ENCODE results near the gene PLAC1.

The PLAC1 gene

DNA sequence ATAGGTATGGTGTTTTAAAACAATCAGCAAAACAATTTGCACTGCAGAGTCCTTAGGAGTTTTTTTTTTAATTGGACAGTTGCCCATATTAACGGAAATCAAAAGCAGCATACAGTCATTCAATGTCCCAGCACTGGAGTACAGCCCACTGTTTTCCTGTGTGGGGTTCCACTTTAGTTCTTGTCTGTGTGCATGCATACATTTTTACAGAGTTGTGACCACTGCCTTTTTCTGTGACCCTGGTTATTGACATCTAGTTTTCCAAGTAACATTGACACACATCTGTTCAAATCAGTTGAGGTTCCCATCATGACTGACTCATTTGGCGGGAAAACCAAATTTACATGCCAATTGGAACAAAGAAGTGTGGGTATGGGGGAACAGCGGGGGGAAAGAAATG lies 115.0 kb downstream of the PLAC1 start:
- no peak for DNase-seq (ENCODE audit: low read depth in 3 of 3)

DNA sequence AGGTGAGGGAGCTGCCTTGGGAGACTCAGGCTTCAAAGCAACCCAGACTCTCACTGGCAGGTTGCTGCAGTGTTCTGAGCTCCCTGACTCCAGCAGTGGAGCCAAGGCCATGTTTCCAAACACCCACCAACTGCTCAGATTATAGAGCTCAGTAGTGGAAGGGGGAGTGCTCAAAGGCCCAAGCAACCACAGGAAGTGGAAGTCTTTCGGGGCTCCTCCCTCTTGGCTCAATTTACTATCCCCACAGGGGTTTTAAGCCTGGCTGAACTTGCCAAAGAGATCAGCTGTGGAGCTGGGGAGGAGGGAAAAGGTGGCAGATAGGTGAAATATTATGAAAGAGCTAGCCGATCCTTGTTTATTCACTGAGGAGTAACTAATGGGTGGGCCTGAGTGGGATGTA lies 115.8 kb downstream of the PLAC1 start:
- no peak for DNase-seq (ENCODE audit: low read depth in 3 of 3)

DNA sequence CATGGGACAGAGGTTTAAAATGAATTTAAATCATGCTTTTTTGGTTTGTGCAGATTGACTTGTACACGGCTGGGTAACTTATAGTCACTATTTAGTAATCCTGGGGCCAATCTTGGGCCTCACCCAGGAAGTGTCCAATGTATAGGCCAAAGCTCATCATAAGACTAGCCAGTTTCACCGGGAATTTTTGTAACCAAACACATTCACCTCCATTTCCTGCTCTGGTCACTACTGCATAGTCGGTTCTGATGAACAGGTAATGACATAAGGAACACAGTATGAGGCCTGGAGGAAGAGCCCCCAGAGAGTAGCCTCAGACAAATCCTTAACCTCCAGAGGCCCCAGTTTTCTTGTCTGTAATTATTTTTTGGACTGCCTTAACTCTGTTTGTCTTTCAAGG lies 116.4 kb downstream of the PLAC1 start:
- DNase-seq (ENCODE audit: low read depth in 3 of 3), result no peak

DNA sequence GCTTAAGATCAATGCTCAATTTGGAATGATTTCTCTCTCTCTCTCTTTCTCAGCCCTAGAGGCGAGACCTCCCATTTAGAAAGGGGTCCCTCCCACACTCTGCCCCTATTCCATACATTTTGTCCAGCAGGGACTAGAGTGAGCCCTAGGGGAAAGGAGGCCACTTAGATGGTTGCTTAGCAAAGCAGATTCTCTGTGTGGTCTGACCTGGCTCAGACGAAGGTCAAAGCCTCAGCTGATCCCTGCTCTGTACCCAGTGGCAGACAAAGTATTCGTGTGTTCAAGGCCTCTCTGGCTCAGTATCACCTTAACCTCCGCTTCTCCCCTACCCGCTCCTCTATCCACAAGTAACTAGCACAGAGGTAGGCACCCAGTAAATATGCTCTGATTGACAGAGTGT lies 120.0 kb downstream of the PLAC1 start:
- no peak for DNase-seq (ENCODE audit: low read depth in 3 of 3)

DNA sequence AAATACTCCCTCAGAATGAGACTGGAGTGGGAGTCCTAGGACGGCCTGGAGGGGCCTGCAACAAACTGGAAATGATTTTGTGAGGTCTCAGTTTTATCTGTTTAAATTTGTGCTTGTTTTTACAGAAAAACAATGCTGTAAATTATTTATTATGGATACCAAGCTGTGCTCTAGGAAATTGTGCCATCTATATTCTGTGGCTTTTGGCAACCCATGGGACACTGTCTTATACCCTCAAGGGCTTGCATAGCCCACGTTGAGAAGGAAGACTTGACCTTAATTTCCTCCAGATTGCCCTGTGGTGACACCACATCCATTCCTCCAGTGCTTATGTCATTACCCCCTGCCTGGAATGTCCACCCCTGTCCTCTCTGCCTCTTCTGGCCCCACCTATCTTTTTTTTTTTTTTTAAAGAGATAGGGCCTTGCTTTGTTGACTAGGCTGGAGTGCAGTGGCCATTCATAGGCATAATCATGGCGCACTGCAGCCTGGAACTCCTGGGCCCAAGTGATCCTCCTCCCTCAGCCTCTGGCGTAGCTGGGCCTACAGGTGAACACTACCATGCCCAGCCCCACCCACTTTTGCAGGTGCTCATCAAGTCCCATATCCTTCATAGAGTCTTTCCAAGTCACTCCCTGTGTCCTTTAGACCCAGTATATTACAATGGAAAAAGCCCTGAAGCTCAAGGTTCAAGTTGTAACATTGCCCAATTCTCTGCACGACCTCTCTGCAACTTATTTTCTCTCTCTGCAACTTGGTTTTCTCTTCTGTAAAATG lies 120.9 kb downstream of the PLAC1 start:
- no peak for DNase-seq (ENCODE audit: low read depth in 3 of 3)

DNA sequence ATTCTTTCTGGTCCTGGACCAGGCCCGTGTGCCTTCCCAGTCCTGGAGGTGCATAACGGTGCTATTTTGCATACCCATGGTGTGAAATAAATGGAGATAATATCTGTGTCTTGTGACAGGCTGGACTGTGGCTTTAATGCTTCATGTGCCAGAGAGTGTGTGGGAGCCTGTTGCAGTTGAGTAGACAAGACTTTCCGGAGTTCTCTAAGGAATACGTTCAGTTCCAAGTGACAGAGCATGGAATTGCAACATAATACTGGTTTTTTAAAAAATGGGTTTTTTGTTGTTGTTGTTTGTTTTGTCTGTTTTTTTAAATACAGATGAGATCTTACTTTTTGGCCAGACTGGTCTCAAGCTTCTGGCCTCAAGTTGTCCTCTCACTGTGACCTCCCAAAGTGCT lies 124.3 kb downstream of the PLAC1 start:
- DNase-seq (ENCODE audit: low read depth in 3 of 3), result no peak

DNA sequence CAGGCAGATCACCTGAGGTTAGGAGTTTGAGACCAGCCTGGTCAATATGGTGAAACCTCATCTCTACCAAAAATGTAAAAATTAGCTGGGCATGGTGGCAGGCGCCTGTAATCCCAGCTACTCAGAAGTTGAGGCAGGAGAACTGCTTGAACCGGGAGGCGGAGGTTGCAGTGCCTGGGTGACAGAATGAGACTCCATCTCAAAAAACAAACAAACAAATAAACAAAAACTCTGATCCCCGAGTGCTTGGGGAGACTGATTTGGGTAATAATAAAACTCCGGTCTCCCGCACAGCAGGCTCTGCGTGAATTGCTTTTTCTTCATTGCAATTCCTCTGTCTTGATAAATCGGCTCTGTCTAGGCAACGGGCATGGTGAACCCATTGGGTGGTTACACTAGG lies 124.9 kb downstream of the PLAC1 start:
- no peak for DNase-seq (ENCODE audit: low read depth in 3 of 3)

DNA sequence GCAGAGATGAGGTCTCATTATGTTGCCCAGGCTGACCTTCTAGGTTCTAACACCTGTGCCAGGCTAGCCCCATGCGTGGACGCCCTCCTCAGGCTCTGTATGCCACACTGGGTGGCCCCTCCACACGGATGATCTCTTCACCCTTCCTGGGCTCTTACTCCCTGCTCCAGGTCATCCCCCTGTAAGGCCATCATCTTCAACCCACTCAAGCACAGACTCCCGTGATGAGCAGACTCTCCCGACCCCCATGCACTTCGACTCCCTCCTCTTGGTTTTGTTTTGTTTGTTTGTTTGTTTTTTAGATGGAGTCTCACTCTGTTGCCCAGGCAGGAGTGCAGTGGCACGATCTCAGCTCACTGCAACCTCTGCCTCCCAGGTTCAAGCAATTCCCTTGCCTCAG lies 127.4 kb downstream of the PLAC1 start:
- no peak for DNase-seq (ENCODE audit: low read depth in 3 of 3)

DNA sequence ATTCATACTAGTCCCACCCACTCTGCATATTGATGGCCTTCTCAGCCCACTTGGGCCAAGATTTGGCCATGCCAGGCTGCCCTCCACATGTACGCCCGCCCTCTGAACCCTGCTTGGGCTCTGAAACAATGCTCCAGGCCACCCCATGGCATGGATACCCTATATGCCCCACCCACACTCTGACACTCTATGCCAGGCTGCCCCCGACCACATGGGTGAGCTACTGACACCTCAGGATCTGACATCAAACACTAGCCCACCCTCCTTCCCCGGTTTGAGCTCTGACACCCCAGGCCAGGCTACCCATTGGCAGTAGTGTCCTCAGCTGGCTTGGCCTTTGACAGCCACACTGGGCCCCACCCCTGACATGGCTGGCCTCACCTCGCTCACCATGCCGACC lies 128.8 kb downstream of the PLAC1 start:
- DNase-seq (ENCODE audit: low read depth in 3 of 3), result no peak

DNA sequence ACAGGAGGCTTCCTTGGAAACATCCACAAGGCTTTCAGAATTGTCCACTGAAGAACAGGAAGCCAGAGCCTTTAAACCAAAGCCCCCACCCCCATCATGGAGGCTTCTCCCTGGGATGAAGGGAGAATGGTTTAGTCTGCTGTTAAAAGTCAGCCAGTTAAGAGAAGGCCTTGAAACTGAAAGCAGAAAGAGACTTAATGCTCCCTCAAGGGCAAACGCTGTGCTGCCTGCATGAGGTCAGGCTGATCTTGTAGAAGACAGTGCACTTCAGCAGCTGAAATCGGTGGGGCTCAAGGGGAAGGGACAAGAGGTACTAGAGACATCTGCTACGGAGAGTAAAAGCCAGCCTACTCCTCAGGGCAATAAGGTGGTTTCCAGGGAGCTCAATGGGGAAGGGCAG lies 129.3 kb downstream of the PLAC1 start:
- no peak for DNase-seq (ENCODE audit: low read depth in 3 of 3)

DNA sequence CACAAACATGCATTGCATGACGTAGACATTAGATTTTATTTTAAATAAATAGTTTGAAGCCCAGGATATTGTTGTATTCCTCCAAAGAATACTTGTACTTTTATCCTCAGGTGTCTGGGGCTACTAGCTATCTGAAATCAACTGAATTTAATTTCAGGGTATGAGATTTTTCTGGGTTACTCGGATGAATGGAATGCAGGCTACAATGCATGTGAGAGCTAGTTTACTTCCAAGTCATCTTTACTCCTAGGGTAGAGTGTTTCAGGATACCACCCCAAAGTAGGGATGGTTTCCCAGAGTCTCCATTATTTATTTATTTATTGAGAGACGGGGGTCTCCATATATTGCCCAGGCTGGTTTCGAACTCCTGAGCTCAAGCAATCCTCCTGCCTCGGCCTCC lies 131.9 kb downstream of the PLAC1 start:
- no peak for DNase-seq (ENCODE audit: low read depth in 3 of 3)

DNA sequence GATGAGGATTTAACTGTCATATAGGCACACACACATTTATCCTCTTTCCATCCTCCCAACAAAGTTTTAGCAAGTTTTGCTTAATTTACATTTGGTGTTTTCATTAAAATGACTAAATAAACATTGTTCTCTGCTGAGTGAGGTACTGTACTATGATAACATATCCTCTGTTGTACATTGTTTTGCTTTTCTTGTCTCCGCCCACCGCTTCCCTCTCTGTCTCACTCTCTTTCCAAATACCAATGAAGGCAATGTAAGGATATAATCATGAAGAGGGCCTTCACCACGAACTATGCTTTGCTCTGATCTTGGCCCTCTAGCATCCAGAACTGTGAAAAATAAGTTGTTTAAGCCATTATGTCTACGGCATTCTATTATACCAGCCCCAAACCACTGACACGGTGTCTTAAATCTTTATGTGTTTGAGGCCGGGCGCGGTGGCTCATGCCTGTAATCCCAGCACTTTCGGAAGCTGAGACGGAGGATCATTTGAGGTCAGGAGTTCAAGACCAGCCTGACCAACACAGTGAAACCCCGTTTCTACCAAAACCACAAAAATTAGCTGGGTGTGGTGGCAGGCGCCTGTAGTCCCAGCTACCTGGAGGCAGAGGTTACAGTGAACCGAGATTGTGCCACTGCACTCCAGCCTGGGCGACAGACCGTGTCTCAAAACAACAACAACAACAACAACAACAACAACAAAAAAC lies 133.0 kb downstream of the PLAC1 start:
- no peak for DNase-seq (ENCODE audit: low read depth in 3 of 3)

DNA sequence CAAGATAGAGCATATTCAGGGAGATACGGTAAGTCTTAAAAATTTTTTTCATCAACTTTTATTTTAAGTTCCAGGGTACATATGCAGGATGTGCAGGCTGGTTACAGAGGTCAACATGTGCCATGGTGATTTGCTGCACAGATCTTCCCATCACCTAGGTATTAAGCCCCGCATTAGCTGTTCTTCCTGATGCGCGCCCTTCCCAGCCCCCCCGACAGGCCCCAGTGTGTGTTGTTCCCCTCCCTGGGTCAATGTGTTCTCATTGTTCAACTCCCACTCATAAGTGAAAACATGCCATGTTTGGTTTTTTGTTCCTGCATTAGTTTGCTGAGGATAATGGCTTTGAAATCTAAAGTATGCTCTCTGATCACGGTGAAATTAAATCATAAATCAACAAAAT lies 134.1 kb downstream of the PLAC1 start:
- DNase-seq (ENCODE audit: low read depth in 3 of 3), result no peak

DNA sequence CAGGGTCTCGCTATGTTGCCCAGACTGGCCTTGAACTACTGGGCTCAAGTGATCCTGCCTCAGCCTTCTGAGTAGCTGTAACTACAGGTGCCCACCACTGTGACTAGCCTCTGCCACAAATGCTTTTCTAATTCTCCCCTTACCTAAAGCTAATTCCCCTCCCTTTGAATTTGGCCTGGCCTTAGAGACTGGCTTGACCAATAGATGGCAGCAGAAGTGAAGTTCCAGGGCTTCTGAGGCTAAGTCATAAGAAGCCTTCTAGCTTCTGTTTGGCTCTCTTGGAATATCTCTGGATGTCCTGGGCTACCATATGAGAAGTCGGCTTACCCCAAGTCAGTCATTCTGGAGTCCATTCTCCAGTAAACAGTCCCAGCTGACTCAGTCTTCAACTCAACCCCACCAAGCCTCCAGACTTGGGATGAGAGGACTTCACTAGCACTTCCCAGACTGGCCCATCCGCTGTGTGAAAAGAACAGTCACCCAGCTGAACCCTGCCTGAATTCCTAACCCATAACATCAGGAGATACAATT lies 137.3 kb downstream of the PLAC1 start:
- DNase-seq (ENCODE audit: low read depth in 3 of 3), result no peak

All from stimulated activated CD4-positive, alpha-beta T cell treated with anti-CD3 and anti-CD28 coated beads, TNF-alpha, amount 100 ng/mL, for 48 hours (primary cell).